Activated CD4-positive, CD25-positive, alpha-beta regulatory T cell treated with anti-CD3 and anti-CD28 coated beads, Interleukin-2, amount 50 U/mL, for 72 hours (primary cell): ENCODE measurements around the gene FBXO10.
A peak's percentile ranks its signal among the peaks of the same experiment; 100 is the strongest.
"Not testable (repeated sequence)": the region's sequence is repeated elsewhere in the genome, so short reads cannot be mapped to it uniquely, and the experiment has no call there.

ENCODE experiments used
- DNase-seq: peaks from one replicate; pipeline ENCODE4 v3.0.0; 2021

Gene FBXO10

GRCh38 chr9:37510053-37510452 lies 66.1 kb downstream of the FBXO10 start:
- DNase-seq = not testable (repeated sequence)

- no peak for DNase-seq
These were observed 66.6 kb downstream of the FBXO10 start for GRCh38 chr9:37509536-37509935.

GRCh38 chr9:37508834-37509206 lies 67.4 kb downstream of the FBXO10 start:
- no peak for DNase-seq

GRCh38 chr9:37508135-37508833 lies 67.9 kb downstream of the FBXO10 start:
- no peak for DNase-seq

- no peak for DNase-seq
These were observed 68.5 kb downstream of the FBXO10 start for GRCh38 chr9:37507566-37508134.

- DNase-seq = no peak
These were observed 71.6 kb downstream of the FBXO10 start for GRCh38 chr9:37504605-37505004.

GRCh38 chr9:37503736-37504135 lies 72.4 kb downstream of the FBXO10 start:
- DNase-seq = no peak

GRCh38 chr9:37501957-37502596 lies 74.1 kb downstream of the FBXO10 start:
- DNase-seq = no peak

- DNase-seq = no peak
These were observed 76.9 kb downstream of the FBXO10 start for GRCh38 chr9:37499297-37499696.

- no peak for DNase-seq
These were observed 77.7 kb downstream of the FBXO10 start for GRCh38 chr9:37498457-37498856.

- no peak for DNase-seq
These were observed 78.9 kb downstream of the FBXO10 start for GRCh38 chr9:37497320-37497719.

- no peak for DNase-seq
These were observed 80.2 kb downstream of the FBXO10 start for GRCh38 chr9:37496020-37496419.

GRCh38 chr9:37495571-37495970 lies 80.6 kb downstream of the FBXO10 start:
- no peak for DNase-seq

- no peak for DNase-seq
These were observed 84.2 kb downstream of the FBXO10 start for GRCh38 chr9:37491939-37492338.

GRCh38 chr9:37486616-37487548 lies 89.3 kb downstream of the FBXO10 start:
- no peak for DNase-seq

- no peak for DNase-seq
These were observed 89.9 kb downstream of the FBXO10 start for GRCh38 chr9:37486256-37486615.

- peak; percentile 99 for DNase-seq
These were observed 90.6 kb downstream of the FBXO10 start, which contains the start of gene POLR1E for GRCh38 chr9:37485389-37486255. POLR1E (plus strand) TSS chr9:37485948; CDS start chr9:37486048, 100 bp downstream.

- DNase-seq = no peak
These were observed 95.4 kb downstream of the FBXO10 start for GRCh38 chr9:37480759-37481158.

- not testable (repeated sequence) for DNase-seq
These were observed 98.1 kb downstream of the FBXO10 start for GRCh38 chr9:37477987-37478619.

GRCh38 chr9:37477443-37477842 lies 98.7 kb downstream of the FBXO10 start:
- not testable (repeated sequence) for DNase-seq

- no peak for DNase-seq
These were observed 99.2 kb downstream of the FBXO10 start for GRCh38 chr9:37476930-37477329.

GRCh38 chr9:37474438-37474837 lies 101.7 kb downstream of the FBXO10 start:
- no peak for DNase-seq
